ENCODE measurements around the gene RNF215.

The RNF215 gene

DNA sequence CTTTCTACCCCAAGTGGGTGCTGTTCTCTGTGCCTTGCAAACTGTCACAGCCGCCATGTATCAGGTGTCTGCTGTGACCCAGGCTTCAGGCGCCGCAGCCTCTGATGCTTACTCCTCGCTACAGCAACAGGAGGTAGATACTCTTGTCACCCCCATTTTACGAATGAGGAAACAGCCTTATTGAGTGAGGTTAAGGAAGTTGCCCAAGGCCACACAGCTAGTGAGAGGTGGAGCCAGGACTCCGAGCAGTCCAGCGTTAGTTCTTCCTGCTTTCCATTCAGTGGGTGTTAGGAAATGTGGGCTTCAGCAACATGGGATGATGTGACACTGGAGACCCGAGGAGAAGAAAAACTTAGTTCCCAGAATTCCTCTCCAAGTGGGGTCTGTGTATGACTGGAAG lies 14.3 kb downstream of the RNF215 start:
- DNase-seq (no peak), ATAC-seq (replicated peaks) (no peak)
- H3K27me3 Mint-ChIP-seq = no peaks in the 10 kb centered on the region

DNA sequence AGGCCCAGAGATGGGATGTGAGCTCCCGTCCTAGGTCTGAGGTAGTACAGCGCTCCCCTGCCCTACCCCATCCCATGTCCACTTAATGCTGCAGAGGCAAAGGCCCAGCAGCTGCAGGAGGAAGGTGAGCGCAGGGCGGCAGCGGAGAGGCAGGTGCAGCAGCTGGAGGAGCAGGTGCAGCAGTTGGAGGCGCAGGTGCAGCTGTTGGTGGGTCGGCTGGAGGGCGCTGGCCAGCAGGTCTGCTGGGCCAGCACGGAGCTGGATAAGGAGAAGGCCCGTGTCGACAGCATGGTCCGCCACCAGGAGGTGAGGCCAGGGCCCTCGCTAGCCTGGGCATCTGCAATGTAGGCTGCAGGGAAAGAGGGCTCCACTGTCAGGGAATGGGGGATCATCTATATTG lies 15.2 kb downstream of the RNF215 start:
- Mint-ChIP-seq H3K27me3 (no peaks in the 10 kb centered on the region), H3K4me1 (no peaks in the 10 kb centered on the region), H3K4me3 (no peak overlapping the region), H3K27ac (no peak overlapping the region), H3K9me3 (no peaks in the 10 kb centered on the region), H3K36me3 (peaks cover 0 to 8% of the 10 kb centered on the region in 2 donors)
- ATAC-seq (replicated peaks) (no peak), DNase-seq (no peak)

More for the DNA sequence above, 14.3 kb downstream of the RNF215 start:
- Mint-ChIP-seq H3K36me3 (peaks cover 0 to 10% of the 10 kb centered on the region in 2 donors), H3K4me1 (no peaks in the 10 kb centered on the region), H3K9me3 (no peaks in the 10 kb centered on the region), H3K27ac (no peak overlapping the region), H3K4me3 (no peak overlapping the region)

DNA sequence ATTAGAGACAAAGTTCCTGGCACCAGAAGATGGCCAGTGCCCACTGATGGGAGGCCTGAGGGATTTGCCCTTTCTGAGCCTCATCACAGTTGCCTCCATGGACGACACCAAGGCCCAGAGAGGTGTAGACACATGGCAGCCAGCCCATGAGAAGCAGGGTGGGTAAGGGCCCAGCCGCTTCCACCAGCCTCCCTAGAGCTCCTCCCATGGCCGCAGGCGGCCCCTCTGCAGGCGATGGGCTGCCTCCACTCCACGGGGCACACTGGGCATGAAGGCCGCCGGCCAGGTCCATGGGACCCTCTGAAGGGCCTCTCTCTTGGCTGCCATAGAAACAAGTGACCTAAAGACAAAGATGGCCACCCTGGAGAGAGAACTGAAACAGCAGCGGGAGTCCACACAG lies 15.9 kb downstream of the RNF215 start:
- Mint-ChIP-seq H3K27ac (no peak overlapping the region), H3K9me3 (no peaks in the 10 kb centered on the region), H3K4me1 (no peaks in the 10 kb centered on the region), H3K36me3 (peaks cover 3 to 12% of the 10 kb centered on the region in 2 donors), H3K4me3 (no peak overlapping the region), H3K27me3 (no peaks in the 10 kb centered on the region)
- ATAC-seq (replicated peaks) = no peak
- DNase-seq = no peak

DNA sequence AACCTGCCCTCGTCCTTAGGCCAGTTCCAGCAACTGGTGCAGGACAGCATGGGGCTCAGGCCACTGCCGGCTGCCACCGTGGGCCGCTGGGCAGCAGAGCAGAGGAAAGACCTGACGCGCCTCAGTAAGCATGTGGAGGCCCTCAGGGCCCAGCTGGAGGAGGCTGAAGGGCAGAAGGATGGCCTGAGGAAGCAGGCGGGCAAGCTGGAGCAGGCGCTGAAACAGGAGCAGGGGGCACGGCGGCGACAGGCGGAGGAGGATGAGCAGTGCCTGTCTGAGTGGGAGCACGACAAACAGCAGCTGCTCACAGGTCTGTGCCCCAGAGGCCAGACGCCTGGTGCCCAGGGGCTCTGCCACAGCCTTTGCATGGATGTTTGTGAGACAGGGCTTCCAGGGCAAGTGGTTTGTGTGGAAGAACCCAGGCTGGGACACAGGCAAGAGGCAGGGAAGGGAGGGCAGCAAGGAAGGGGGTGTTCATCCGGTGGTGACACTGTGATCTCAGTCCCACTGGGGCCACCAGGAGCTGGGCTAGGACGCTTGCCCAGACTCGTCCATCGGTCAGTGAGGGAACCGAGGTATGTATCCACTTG lies 16.5 kb downstream of the RNF215 start:
- H3K27me3 Mint-ChIP-seq = no peaks in the 10 kb centered on the region
- H3K9me3 Mint-ChIP-seq = no peaks in the 10 kb centered on the region
- ATAC-seq (replicated peaks) (no peak), DNase-seq (no peak)
- peaks cover 4 to 16% of the 10 kb centered on the region in 2 donors for H3K36me3 Mint-ChIP-seq
- no peak overlapping the region for H3K27ac Mint-ChIP-seq
- no peaks in the 10 kb centered on the region for H3K4me1 Mint-ChIP-seq
- no peak overlapping the region for H3K4me3 Mint-ChIP-seq

DNA sequence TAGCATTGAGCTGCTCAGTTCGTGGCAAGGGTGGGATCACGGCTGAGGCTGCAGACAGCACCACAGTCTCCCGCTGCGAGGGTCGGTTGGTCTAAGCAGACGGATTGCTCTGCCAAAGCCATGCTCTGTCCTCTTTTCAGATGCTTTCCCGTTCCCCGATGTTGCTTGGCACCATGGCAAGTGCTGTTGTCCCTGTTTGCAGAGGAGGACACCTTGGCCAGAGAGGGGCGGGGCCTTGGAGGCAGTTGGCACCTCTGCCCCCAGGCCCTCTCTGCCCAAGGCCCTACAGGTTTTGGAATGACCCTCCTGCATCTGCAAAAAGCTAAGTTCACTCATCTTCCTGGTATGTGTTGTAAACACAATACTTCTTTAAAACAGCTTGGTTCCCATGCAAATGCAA lies 18.8 kb downstream of the RNF215 start:
- Mint-ChIP-seq H3K4me1 (no peaks in the 10 kb centered on the region), H3K27me3 (no peaks in the 10 kb centered on the region), H3K27ac (no peak overlapping the region), H3K4me3 (no peak overlapping the region), H3K9me3 (no peaks in the 10 kb centered on the region), H3K36me3 (peaks cover 6 to 12% of the 10 kb centered on the region in 2 donors)
- DNase-seq (no peak), ATAC-seq (replicated peaks) (no peak)

DNA sequence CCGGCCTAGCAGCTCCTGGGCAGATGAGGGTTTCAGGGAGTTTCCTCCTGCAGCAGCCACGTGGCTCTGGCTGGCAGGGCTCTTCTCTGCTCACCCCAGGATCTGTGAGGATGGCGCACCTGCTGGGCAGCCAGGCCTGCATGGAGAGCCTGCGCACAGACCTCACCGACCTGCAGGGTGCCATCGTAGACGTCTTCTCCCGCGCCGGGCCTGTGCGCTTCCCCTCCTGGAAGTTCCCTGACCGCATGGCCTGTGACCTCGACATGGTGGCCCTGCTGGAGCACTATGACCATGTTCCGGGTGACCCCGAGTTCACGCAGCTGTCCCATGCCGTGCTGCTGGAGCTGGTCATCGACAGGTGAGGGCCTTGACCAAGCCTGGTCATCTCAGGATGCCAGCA lies 21.3 kb downstream of the RNF215 start:
- Mint-ChIP-seq H3K27me3 (no peaks in the 10 kb centered on the region), H3K36me3 (peaks cover 9 to 17% of the 10 kb centered on the region in 2 donors)
- no peak for DNase-seq

DNA sequence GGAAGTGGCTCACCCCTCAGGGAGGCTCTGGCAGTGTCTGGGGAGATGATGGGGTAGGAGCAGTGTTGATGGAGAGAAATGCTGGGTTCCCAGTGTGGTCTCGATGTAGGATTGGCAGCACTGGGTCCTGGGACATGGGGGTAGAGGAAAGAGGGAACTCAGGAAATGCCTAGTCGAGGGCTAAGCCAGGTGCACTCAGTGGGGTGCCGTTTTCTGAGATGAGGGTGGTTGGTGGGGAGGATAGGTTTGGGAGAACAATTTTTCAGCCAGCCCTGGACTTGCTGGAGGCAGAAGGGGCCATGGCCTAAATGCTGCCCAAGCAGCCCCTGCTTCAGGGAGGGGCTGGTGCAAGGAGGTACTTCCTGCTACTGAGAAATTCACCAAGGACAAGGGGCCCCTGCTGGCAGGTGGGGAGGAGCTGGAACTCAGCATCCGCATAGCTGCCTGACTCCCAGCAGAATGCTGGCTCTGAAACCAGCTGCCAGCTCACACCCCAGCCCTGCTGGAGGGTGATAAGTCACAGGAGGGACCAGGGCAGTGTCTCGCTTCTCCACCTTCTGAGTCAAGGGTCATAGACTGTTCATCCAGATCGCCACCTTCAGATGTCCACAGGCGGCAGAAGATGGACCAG lies 24.4 kb downstream of the RNF215 start:
- Mint-ChIP-seq H3K27ac (no peak overlapping the region), H3K4me3 (no peak overlapping the region), H3K4me1 (peaks cover 3 to 5% of the 10 kb centered on the region in 2 donors)

More for the DNA sequence above, 21.3 kb downstream of the RNF215 start:
- no peaks in the 10 kb centered on the region for H3K9me3 Mint-ChIP-seq
- no peaks in the 10 kb centered on the region for H3K4me1 Mint-ChIP-seq
- no peak overlapping the region for H3K4me3 Mint-ChIP-seq
- no peak overlapping the region for H3K27ac Mint-ChIP-seq
- no peak for ATAC-seq (replicated peaks)

DNA sequence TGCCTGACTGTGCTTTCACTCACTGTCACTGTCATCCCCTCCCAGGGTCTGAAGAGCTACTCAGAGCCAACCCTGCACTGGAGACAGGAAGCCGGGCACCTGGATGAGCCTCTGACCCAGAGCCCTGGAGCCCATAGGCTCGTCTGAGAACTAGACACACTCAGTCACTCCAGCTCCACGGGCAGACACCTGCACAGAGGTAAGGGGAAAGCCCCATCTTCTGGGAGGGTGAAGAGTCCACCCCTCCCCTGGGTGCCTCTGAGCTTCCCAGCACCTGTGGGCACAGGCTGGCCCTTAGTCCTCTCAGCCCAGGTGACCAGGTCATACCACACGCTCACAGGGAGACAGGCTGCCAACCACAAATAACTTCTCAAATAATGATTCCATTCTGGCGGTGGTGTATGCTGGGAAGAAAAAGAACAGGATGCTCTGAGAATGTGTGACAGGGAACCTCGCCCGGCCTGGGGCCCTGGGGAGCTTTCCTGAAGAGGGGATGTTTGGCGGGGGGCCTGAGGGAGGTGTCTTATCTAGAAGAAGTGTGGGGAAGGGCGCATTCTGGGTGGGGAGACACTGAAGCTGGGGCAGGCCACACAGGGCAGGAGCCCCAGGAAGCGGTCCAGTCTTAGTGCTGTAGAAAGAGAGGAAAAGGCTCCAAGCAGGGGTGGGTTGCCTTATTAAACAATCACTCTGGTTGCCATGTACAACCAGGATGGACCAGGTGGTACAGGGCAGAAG lies 25.1 kb downstream of the RNF215 start:
- H3K9me3 Mint-ChIP-seq = no peaks in the 10 kb centered on the region
- H3K27me3 Mint-ChIP-seq = peaks cover 4 to 7% of the 10 kb centered on the region in 2 donors
- peaks cover 6 to 12% of the 10 kb centered on the region in 2 donors for H3K4me1 Mint-ChIP-seq
- ATAC-seq (replicated peaks) = no peak
- peaks cover 9 to 14% of the 10 kb centered on the region in 2 donors for H3K36me3 Mint-ChIP-seq
- no peak overlapping the region for H3K27ac Mint-ChIP-seq
- no peak for DNase-seq
- no peak overlapping the region for H3K4me3 Mint-ChIP-seq

More for the DNA sequence above, 24.4 kb downstream of the RNF215 start:
- H3K9me3 Mint-ChIP-seq = no peaks in the 10 kb centered on the region
- ATAC-seq (replicated peaks) = no peak
- DNase-seq = no peak
- H3K36me3 Mint-ChIP-seq = peaks cover 9 to 14% of the 10 kb centered on the region in 2 donors
- H3K27me3 Mint-ChIP-seq = peaks cover 4 to 7% of the 10 kb centered on the region in 2 donors

DNA sequence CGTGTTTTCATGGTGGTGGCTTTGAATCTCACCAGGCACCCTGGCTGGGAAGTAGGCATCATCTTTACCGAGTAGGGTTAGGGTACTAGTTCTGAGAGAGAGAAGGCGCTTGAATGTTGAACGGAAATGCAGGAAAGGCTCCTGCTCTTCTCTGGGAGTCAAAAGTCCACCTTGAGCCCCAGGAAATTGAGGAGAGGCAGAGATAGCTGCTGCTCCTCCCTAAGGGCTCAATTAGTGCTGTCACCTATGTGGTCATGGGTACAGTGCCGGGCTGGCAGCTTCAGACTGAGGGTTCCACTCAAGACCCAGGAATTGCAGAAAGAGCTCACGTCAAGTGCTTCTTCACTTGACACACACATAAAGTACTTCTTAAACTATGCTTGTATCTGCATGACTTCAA lies 28.7 kb downstream of the RNF215 start:
- H3K27me3 Mint-ChIP-seq = peaks cover 4 to 7% of the 10 kb centered on the region in 2 donors
- no peak for ATAC-seq (replicated peaks)
- no peak overlapping the region for H3K27ac Mint-ChIP-seq
- no peak for DNase-seq
- no peaks in the 10 kb centered on the region for H3K9me3 Mint-ChIP-seq
- no peak overlapping the region for H3K4me3 Mint-ChIP-seq
- H3K36me3 Mint-ChIP-seq = peaks cover 21 to 29% of the 10 kb centered on the region in 2 donors
- peaks cover 27 to 41% of the 10 kb centered on the region in 2 donors for H3K4me1 Mint-ChIP-seq

DNA sequence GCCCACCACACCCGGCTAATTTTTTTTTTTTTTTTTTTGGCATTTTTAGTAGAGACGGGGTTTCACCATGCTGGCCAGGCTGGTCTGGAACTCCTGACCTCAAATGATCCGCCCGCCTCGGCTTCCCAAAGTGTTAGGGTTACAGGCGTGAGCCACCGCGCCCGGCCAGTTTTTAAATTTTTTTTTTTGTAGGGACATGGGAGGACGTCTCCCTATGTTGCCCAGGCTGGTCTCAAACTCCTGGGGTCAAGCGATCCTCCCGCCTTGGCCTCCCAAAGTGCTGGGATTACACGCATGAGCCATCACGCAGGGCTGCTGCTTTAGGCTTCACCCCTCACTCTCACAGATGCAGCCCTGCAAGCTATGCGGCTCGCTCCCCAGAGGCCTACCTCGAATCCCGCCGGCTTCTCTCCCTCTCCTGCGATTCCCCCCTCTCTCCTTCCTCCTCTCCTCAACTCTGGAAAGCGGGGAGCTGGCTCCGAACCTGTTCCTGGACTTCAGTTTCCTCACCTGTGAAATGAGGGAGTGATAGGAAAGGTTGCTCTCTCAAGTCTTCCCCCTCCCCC lies 29.5 kb downstream of the RNF215 start:
- DNase-seq (no peak), ATAC-seq (replicated peaks) (no peak)
- Mint-ChIP-seq H3K4me1 (peaks cover 28 to 42% of the 10 kb centered on the region in 2 donors), H3K4me3 (peak overlapping the region; percentile 88 to 92), H3K27ac (peak overlapping the region; percentile 96), H3K9me3 (no peaks in the 10 kb centered on the region), H3K36me3 (peaks cover 21 to 29% of the 10 kb centered on the region in 2 donors), H3K27me3 (peaks cover 4 to 7% of the 10 kb centered on the region in 2 donors)

DNA sequence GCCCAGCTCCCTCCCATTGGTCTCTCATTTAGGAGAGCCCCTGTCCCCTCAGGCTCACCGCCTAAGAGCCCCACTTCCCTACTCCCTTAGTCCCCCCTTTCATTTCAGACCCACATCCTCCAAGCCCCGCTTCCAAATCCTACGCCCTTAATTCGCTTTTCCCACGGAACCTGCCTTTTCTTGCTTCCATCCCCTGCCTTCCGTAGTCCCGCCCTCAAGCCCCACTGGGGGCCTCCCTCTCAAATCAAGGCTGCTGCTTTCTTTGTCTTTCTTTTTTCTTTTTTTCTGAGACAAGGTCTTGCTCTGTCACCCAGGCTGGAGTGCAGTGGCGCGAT lies 30.0 kb downstream of the RNF215 start:
- peaks cover 19 to 29% of the 10 kb centered on the region in 2 donors for H3K36me3 Mint-ChIP-seq
- H3K4me3 Mint-ChIP-seq = peak overlapping the region; percentile 88 to 92
- H3K27ac Mint-ChIP-seq = peak overlapping the region; percentile 96
- DNase-seq (no peak), ATAC-seq (replicated peaks) (peak; percentile 2)
- peaks cover 4 to 7% of the 10 kb centered on the region in 2 donors for H3K27me3 Mint-ChIP-seq
- H3K9me3 Mint-ChIP-seq = no peaks in the 10 kb centered on the region
- peaks cover 31 to 42% of the 10 kb centered on the region in 2 donors for H3K4me1 Mint-ChIP-seq

DNA sequence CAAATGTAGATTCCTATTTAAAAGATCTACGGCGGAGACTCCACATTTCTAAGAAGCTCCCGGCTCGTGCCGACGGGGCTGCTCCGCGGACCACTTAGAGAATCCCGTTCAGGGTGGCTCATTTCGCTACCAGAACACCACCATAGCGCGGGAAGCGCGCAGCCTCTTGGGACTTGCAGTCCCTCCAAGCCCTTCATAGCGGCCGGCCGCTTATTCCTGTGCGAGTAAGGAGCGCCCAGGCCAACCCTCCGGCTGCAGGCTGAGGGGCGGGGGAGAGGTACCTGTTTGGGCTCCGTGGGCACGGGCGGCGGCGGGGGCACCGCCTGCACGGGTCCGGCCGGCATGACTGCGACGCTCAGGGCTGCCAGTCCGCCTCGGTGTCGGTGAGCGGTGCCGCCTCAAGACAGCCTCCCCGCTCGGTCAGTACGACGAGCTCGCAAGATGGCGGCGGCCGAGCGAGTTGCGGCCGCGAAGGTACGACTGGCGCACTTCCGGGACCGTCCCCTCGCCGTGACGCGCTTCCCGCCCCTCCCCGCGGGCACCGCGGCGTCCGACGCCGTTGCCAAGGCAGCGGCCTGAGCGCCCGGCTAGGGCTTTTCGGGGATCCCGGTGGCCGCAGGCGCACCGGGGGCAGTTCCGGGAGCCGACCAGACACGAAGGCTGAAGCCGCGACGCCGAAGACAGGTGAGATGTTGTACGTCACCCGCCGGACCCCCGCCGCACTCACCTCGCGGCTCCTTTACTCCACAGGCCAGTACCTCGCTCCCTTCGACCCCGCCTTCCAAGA lies 30.6 kb downstream of the RNF215 start, which contains the start of the genes CCDC157 and SF3A1:
TSS of gene CCDC157 (plus strand) at position 559 of the 787 bp plus-strand sequence. CDS start 8,994 bp downstream, outside the sequence.
TSS of gene SF3A1 (minus strand) at position 446 of the 787 bp plus-strand sequence. CDS start at position 344, 102 bp downstream.
- peak; percentile 93 to 94 for ATAC-seq (replicated peaks)
- H3K4me1 Mint-ChIP-seq = peaks cover 31 to 48% of the 10 kb centered on the region in 2 donors
- H3K36me3 Mint-ChIP-seq = peaks cover 21 to 33% of the 10 kb centered on the region in 2 donors
- peak within 1 kb of the TSS; percentile 88 to 92 for H3K4me3 Mint-ChIP-seq
- DNase-seq = peak; percentile 83
- H3K9me3 Mint-ChIP-seq = no peaks in the 10 kb centered on the region
- H3K27me3 Mint-ChIP-seq = peaks cover 4 to 7% of the 10 kb centered on the region in 2 donors
- H3K27ac Mint-ChIP-seq = peak within 1 kb of the TSS; percentile 96

DNA sequence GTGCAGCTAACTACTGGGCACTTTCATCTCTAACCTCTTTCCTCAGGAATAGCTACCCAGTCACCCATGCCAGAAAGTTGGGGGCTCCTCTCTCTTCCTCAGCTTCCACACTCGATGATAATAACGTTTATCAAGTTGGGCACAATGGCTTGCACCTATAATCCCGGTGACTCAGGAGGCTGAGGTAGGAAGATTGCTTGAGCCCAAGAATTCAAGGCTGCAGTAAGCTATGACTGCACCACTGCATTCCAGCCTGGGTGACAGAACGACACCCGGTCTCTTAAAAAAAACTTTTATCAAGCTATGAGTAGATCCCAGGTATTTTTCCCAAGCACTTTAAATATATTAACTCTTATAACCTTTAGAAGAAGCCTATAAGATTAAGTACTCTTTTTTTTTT lies 32.6 kb downstream of the RNF215 start:
- peaks cover 40 to 68% of the 10 kb centered on the region in 2 donors for H3K4me1 Mint-ChIP-seq
- H3K9me3 Mint-ChIP-seq = no peaks in the 10 kb centered on the region
- DNase-seq = no peak
- H3K36me3 Mint-ChIP-seq = peaks cover 27 to 47% of the 10 kb centered on the region in 2 donors
- no peak for ATAC-seq (replicated peaks)
- H3K27ac Mint-ChIP-seq = peak overlapping the region; percentile 53
- peak overlapping the region in 1 of 2 donors; percentile 47 for H3K4me3 Mint-ChIP-seq
- peaks cover 4 to 7% of the 10 kb centered on the region in 2 donors for H3K27me3 Mint-ChIP-seq

Data from stimulated activated naive B cell treated with anti-CD40 and anti-IgM and Interleukin-4, amounts not matched to agents 10 μg/mL and 1 μg/mL and 100 μg/mL, for 72 hours (primary cell).